ENCODE results near the gene PPIL3. TPM values are rescaled to one million over a fixed set of nuclear protein-coding genes. Genes with fewer than 3 reads are reported as not detected.

PPIL3 gene
- total RNA-seq, 6 experiments from 2014 or later, result 10.4 to 21.3 (median 16.2) TPM

DNA sequence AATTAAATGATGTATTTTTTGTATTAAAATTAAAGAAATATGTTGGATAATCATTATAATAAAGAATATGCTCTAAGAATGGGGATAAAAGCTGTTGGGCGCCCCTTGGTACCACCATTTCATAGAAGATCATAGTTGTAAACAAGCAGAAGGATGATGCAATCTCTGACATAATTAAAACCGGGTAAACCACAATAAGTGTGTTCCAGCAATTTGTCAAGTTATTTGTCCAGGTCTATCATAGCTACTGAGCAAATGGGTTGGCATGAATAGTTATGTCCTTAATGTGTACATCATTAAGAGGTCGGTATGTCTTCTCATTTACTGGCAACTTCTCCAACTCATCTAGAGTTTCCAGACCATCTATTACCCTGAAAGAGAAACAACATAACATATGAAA lies 17.7 kb downstream of the PPIL3 start:
- ATAC-seq (no peak), DNase-seq (no peak)
- H3K27ac ChIP-seq, result no peak overlapping the region
- no peak for TF ChIP-seq POLR2A (IDR thresholded peaks at IDR 0.05)
- TF ChIP-seq, protein P1, sequence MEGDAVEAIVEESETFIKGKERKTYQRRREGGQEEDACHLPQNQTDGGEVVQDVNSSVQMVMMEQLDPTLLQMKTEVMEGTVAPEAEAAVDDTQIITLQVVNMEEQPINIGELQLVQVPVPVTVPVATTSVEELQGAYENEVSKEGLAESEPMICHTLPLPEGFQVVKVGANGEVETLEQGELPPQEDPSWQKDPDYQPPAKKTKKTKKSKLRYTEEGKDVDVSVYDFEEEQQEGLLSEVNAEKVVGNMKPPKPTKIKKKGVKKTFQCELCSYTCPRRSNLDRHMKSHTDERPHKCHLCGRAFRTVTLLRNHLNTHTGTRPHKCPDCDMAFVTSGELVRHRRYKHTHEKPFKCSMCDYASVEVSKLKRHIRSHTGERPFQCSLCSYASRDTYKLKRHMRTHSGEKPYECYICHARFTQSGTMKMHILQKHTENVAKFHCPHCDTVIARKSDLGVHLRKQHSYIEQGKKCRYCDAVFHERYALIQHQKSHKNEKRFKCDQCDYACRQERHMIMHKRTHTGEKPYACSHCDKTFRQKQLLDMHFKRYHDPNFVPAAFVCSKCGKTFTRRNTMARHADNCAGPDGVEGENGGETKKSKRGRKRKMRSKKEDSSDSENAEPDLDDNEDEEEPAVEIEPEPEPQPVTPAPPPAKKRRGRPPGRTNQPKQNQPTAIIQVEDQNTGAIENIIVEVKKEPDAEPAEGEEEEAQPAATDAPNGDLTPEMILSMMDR (IDR thresholded peaks at IDR 0.05), result no peak
- H3K27me3 ChIP-seq, result no peaks in the 10 kb centered on the region
- no peak overlapping the region for H3K4me3 ChIP-seq
- H3K9me3 ChIP-seq, result no peaks in the 10 kb centered on the region
- 62% methylated on average over 3 of the region's 3 CpGs for WGBS (ENCODE audit: insufficient coverage, low coverage, low lambda C conversion rate, missing lambda C conversion rate)
- peaks cover 0 to 25% (median 2%) of the 10 kb centered on the region in 4 donors for H3K36me3 ChIP-seq
- intact Hi-C loops (cut with DNase I), result no loop called here
- peaks cover 0 to 14% (median 0%) of the 10 kb centered on the region in 4 donors for H3K4me1 ChIP-seq

GRCh38 chr2:200869014-200869413 lies 19.9 kb downstream of the PPIL3 start:
- Histone ChIP-seq H3K36me3 (peaks cover 0 to 10% (median 0%) of the 10 kb centered on the region in 4 donors), H3K27me3 (no peaks in the 10 kb centered on the region), H3K27ac (no peak overlapping the region), H3K9me3 (no peaks in the 10 kb centered on the region), H3K4me1 (peaks cover 0 to 22% (median 0%) of the 10 kb centered on the region in 4 donors), H3K4me3 (no peak overlapping the region)
- no peak for ATAC-seq
- DNase-seq, result no peak
- TF ChIP-seq, protein P1 (IDR thresholded peaks at IDR 0.05), result no peak
- no peak for TF ChIP-seq POLR2A (IDR thresholded peaks at IDR 0.05)
- WGBS (ENCODE audit: insufficient coverage, low coverage, low lambda C conversion rate, missing lambda C conversion rate), result 67% methylated on average over 1 of the region's 2 CpGs
- intact Hi-C loops (cut with DNase I), result no loop called here

DNA sequence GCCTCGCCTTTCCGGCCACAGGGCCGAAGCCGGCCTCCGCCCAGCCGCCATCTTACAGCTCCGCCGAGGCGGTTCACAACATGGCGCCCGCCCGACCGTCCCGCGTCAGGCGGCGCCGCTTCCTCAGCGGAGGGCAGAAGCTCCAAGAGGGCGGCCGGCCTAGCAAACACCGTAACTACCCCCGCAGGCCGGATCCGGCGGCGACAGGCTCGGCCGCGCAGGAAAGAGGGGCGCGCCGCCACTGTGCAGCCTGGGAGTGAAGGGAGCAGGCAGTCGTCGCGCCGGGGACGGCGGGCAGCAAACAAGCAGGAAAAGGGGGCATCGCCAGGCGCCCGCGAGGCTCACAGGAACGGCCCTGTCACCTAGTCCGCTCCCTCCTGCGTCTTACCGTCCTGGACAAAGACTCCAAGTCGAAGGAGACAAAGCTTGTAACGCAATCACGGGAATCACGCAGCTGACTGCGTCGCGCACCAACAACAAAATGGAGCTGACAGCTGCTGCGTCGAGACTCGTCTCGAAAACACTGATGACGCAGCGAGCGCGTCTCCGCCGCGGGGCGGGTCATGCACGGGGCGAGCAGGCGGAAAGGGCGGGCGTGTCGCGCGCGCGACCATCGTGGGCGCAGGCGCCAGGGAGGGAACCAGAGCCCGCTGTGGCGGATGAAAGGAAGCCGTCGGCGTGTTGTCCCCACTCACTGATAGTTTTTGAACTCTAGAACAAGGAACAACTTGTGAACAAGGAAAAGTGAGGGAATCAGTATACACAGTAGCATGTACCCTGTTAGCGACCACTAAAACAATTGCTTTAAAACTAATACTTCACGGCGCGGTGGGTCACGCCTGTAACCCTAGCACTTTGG lies 24.5 kb downstream of the PPIL3 start, which contains the start of gene CLK1:
Gene CLK1 (minus strand): TSS at position 483 of the 859 bp plus-strand sequence. CDS start 2,796 bp downstream, outside the sequence.
- TF ChIP-seq, protein P1 (IDR thresholded peaks at IDR 0.05), result no peak
- TF ChIP-seq POLR2A (IDR thresholded peaks at IDR 0.05), result peak; percentile 99
- intact Hi-C loops (cut with DNase I), result no loop called here
- WGBS (ENCODE audit: insufficient coverage, low coverage, low lambda C conversion rate, missing lambda C conversion rate), result under 1% methylated on average over 37 of the region's 89 CpGs
- Histone ChIP-seq H3K4me3 (peak within 1 kb of the TSS; percentile 48 to 79 (median 67)), H3K27me3 (no peaks in the 10 kb centered on the region), H3K27ac (peak within 1 kb of the TSS; percentile 100), H3K36me3 (peaks cover 2 to 8% (median 4%) of the 10 kb centered on the region in 4 donors), H3K9me3 (no peaks in the 10 kb centered on the region), H3K4me1 (peaks cover 0 to 41% (median 3%) of the 10 kb centered on the region in 4 donors)
- DNase-seq (peak; percentile 97 to 98 (median 98)), ATAC-seq (peak; percentile 81 to 91 (median 85))

DNA sequence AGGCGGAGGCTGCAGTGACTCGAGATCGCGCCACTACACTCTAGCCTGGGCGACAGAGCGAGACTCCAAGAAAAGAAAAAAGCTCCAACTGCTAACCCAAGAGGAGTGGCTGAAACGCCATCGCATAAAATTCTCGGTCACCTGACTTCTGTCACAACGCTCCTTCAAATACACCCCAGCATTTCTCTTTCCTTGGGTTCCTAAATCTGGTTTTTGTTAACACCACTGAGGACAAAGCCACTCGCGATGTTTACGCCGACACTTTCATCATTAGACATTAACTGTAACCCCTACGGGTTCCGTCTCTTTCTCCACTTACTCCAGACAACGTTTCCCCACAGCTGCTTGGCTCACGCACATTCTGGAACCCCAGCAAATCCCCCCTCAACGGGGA lies 25.1 kb downstream of the PPIL3 start:
- WGBS (ENCODE audit: insufficient coverage, low coverage, low lambda C conversion rate, missing lambda C conversion rate), result 0% methylated on average over 19 of the region's 19 CpGs
- H3K27me3 ChIP-seq, result no peaks in the 10 kb centered on the region
- H3K36me3 ChIP-seq, result peaks cover 5 to 14% (median 10%) of the 10 kb centered on the region in 4 donors
- H3K9me3 ChIP-seq, result no peaks in the 10 kb centered on the region
- peaks cover 0 to 48% (median 6%) of the 10 kb centered on the region in 4 donors for H3K4me1 ChIP-seq
- peak overlapping the region; percentile 100 for H3K27ac ChIP-seq
- peak in 2 of 4 donors; percentile 1 for ATAC-seq
- peak overlapping the region; percentile 48 to 79 (median 67) for H3K4me3 ChIP-seq
- DNase-seq, result no peak
- TF ChIP-seq, protein P1 (IDR thresholded peaks at IDR 0.05), result no peak
- no peak for TF ChIP-seq POLR2A (IDR thresholded peaks at IDR 0.05)
- intact Hi-C loops (cut with DNase I), result no loop called here
